CD8-positive, alpha-beta memory T cell (primary cell): Measurements from ENCODE around the gene GLOD5. TPM values are rescaled to one million over a fixed set of nuclear protein-coding genes. Genes with fewer than 3 reads are reported as not detected.
"Not testable (repeated sequence)": the region's sequence is repeated elsewhere in the genome, so short reads cannot be mapped to it uniquely, and the experiment has no call there.

ENCODE experiments used
- CTCF ChIA-PET: fragments of 350-600 bp; sonication (Branson Sonifier 250); formaldehyde crosslinking; loops from one replicate; lab custom pipeline; 2021; ENCODE audit warnings: antibody characterized with exemption; lab: Charles Lee
- POLR2A ChIA-PET: fragments of 350-600 bp; sonication (Branson Sonifier 250); formaldehyde crosslinking; loops from one replicate; lab custom pipeline; 2021; ENCODE audit warnings: antibody characterized with exemption; lab: Charles Lee
- DNase-seq, 5 donors: peaks; one replicate each; pipeline versions ENCODE4 v3.0.0 to v3.0.0-alpha.2; 2020 to 2022; ENCODE audit warnings: mixed read lengths in 1 of 5
- H3K27ac ChIP-seq: one replicate; pipeline ENCODE4 v1.7.0; 2013; ENCODE audit warnings: low read depth, mild to moderate bottlenecking, low read length, moderate library complexity
- H3K27me3 ChIP-seq: 2 replicates; pipeline ENCODE4 v1.7.0; 2013; ENCODE audit warnings: low read length, mild to moderate bottlenecking; ENCODE audit not compliant: insufficient read depth, poor library complexity, severe bottlenecking
- H3K36me3 ChIP-seq: 2 replicates; pipeline ENCODE4 v1.7.0; 2013; ENCODE audit warnings: mild to moderate bottlenecking, low read length, moderate library complexity; ENCODE audit not compliant: insufficient read depth
- H3K4me1 ChIP-seq: 2 replicates; pipeline ENCODE4 v1.7.0; 2013; ENCODE audit warnings: mild to moderate bottlenecking, low read length, moderate library complexity; ENCODE audit not compliant: insufficient read depth
- H3K4me3 ChIP-seq: 2 replicates; pipeline ENCODE4 v1.7.0; 2013; ENCODE audit warnings: mild to moderate bottlenecking, low read length
- H3K9me3 ChIP-seq: 2 replicates; pipeline ENCODE4 v1.7.0; 2013; ENCODE audit warnings: mild to moderate bottlenecking, low read length
- H3K27ac Mint-ChIP-seq, 8 donors: one replicate each; pipeline ENCODE4 v1.8.0; 2020 to 2021; ENCODE audit warnings: mixed read lengths in 8 of 8, mild to moderate bottlenecking in 6 of 8, inconsistent platforms in 3 of 8, moderate library complexity in 3 of 8
- H3K27me3 Mint-ChIP-seq, 2 donors: one replicate each; pipeline ENCODE4 v1.8.0; 2020 to 2021; ENCODE audit warnings: mixed read lengths in 2 of 2, mild to moderate bottlenecking in 1 of 2, moderate library complexity in 1 of 2
- H3K36me3 Mint-ChIP-seq, 3 donors: one replicate each; pipeline ENCODE4 v1.8.0; 2020 to 2021; ENCODE audit warnings: mixed read lengths in 3 of 3, inconsistent platforms in 1 of 3, mild to moderate bottlenecking in 1 of 3
- H3K4me1 Mint-ChIP-seq, 3 donors: one replicate each; pipeline ENCODE4 v1.8.0; 2020 to 2021; ENCODE audit warnings: mixed read lengths in 3 of 3, inconsistent platforms in 1 of 3, mild to moderate bottlenecking in 1 of 3
- H3K4me3 Mint-ChIP-seq, 7 donors: one replicate each; pipeline ENCODE4 v1.8.0; 2020 to 2021; ENCODE audit warnings: mixed read lengths in 7 of 7, mild to moderate bottlenecking in 6 of 7, moderate library complexity in 4 of 7, inconsistent platforms in 2 of 7
- H3K9me3 Mint-ChIP-seq, 5 donors: one replicate each; pipeline ENCODE4 v1.8.0; 2020 to 2022; ENCODE audit warnings: mixed read lengths in 5 of 5, mild to moderate bottlenecking in 3 of 5, moderate library complexity in 2 of 5, inconsistent platforms in 1 of 5
- polyA plus RNA-seq: library from polyadenylated mRNA; unstranded; fragments of 300-500 nt; fragmentation: Illumina TruSeq; gene quantifications from one replicate; pipeline ENCODE4 v1.2.3, GENCODE V29; 2021
- total RNA-seq, 2 experiments: library from RNA; stranded (reverse); gene quantifications; one replicate each; pipeline ENCODE4 v1.2.3, GENCODE V29; 2021

GLOD5 gene
- total and polyA plus RNA-seq, 3 experiments from 2014 or later: not detected

DNA sequence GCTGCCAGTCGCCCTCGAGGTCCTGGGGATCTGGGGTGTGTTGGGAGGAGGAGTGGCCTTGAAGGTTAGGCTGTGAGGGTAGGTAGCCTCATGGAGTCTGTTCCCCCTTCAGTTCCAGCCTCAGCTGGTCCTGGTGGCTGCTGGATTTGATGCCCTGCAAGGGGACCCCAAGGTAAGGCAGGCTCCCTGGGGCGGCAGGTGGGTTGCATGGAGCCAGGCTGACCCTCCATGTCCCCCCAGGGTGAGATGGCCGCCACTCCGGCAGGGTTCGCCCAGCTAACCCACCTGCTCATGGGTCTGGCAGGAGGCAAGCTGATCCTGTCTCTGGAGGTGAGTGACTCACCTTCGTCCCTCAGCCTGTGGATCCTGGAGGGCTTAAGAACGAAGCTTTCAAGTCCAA is 53.2 kb downstream of the GLOD5 start:
- Histone ChIP-seq H3K27me3 (no peaks in the 10 kb centered on the region), H3K27ac (no peak overlapping the region), H3K4me3 (no peak overlapping the region), H3K36me3 (no peaks in the 10 kb centered on the region), H3K4me1 (no peaks in the 10 kb centered on the region), H3K9me3 (no peaks in the 10 kb centered on the region)
- no peak for DNase-seq
- H3K27ac Mint-ChIP-seq: no peak overlapping the region
- no peak overlapping the region for H3K4me3 Mint-ChIP-seq
- peaks cover 0 to 58% (median 4%) of the 10 kb centered on the region in 3 donors for H3K36me3 Mint-ChIP-seq
- H3K4me1 Mint-ChIP-seq: no peaks in the 10 kb centered on the region
- ChIA-PET POLR2A (no interaction called here), CTCF (no interaction called here)
- no peaks in the 10 kb centered on the region for H3K9me3 Mint-ChIP-seq
- H3K27me3 Mint-ChIP-seq: peaks cover 0 to 7% of the 10 kb centered on the region in 2 donors

DNA sequence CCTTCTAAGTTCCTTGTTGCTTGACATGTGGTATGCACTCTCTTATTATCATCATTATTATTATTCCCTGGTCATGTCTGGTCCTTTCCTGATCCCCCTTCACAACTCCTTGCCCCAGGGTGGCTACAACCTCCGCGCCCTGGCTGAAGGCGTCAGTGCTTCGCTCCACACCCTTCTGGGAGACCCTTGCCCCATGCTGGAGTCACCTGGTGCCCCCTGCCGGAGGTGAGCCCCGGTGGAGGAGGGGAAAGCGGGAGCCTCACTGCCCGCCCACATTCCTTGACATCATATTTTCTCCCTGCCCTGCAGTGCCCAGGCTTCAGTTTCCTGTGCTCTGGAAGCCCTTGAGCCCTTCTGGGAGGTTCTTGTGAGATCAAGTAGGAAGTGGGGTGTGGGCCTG is 53.7 kb downstream of the GLOD5 start:
- no peaks in the 10 kb centered on the region for H3K27me3 ChIP-seq
- Mint-ChIP-seq H3K9me3 (no peaks in the 10 kb centered on the region), H3K36me3 (peaks cover 0 to 59% (median 4%) of the 10 kb centered on the region in 3 donors), H3K4me3 (no peak overlapping the region), H3K27ac (no peak overlapping the region), H3K27me3 (peaks cover 0 to 7% of the 10 kb centered on the region in 2 donors), H3K4me1 (no peaks in the 10 kb centered on the region)
- POLR2A ChIA-PET: no interaction called here
- no peak overlapping the region for H3K27ac ChIP-seq
- no peaks in the 10 kb centered on the region for H3K4me1 ChIP-seq
- no peak for DNase-seq
- no peaks in the 10 kb centered on the region for H3K36me3 ChIP-seq
- CTCF ChIA-PET: no interaction called here
- no peak overlapping the region for H3K4me3 ChIP-seq
- no peaks in the 10 kb centered on the region for H3K9me3 ChIP-seq

DNA sequence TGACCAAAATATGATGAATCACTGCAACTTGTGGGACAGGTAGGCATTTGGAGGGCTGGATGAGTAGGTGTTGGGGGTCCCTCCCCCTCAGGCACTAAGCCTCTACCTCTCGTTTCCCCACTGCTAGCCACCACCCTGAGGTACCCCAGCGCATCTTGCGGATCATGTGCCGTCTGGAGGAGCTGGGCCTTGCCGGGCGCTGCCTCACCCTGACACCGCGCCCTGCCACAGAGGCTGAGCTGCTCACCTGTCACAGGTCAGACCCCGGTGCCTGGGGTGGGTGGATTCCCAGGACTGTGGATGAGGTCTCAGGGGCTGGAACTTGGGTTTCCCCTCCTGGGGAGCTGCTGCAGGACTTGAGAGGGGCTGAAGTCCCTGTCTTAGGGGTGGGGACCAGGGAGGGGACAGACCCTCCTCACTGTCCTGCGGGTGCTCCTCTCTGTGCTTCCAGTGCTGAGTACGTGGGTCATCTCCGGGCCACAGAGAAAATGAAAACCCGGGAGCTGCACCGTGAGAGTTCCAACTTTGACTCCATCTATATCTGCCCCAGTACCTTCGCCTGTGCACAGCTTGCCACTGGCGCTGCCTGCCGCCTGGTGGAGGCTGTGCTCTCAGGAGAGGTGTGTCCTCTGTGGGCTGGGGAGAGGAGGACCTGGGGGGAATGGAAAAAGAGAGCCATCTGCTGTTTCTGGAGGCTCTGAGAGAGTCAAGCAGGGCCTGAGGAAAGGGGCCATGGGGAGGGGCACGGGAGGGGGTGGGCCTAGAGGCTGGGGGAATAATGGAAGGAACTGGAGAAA is 54.7 kb downstream of the GLOD5 start:
- no peaks in the 10 kb centered on the region for H3K4me1 Mint-ChIP-seq
- Histone ChIP-seq H3K4me1 (no peaks in the 10 kb centered on the region), H3K36me3 (no peaks in the 10 kb centered on the region), H3K27me3 (no peaks in the 10 kb centered on the region), H3K27ac (no peak overlapping the region), H3K9me3 (no peaks in the 10 kb centered on the region), H3K4me3 (no peak overlapping the region)
- no peaks in the 10 kb centered on the region for H3K9me3 Mint-ChIP-seq
- H3K4me3 Mint-ChIP-seq: no peak overlapping the region
- peak overlapping the region in 1 of 8 donors; percentile 19 for H3K27ac Mint-ChIP-seq
- no peak for DNase-seq
- ChIA-PET CTCF (no interaction called here), POLR2A (interaction anchor here (0.6 kb wide), 1 partner anchor 108 kb away, joined by 5 read pairs; no protein-coding TSS in a partner anchor)
- peaks cover 0 to 7% of the 10 kb centered on the region in 2 donors for H3K27me3 Mint-ChIP-seq
- H3K36me3 Mint-ChIP-seq: peaks cover 0 to 56% (median 4%) of the 10 kb centered on the region in 3 donors

DNA sequence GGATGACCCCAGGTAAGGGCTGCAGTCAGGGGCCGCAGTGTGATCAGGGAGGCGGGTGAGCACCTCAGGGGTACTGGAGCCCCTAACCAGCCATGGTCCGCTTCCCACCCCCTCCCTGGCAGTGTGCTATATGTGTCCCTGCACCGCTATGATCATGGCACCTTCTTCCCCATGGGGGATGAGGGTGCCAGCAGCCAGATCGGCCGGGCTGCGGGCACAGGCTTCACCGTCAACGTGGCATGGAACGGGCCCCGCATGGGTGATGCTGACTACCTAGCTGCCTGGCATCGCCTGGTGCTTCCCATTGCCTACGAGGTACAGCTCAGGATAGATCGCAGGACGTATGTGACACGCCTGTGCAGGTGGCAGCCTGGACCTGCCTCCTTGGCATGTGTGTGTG is 56.6 kb downstream of the GLOD5 start:
- H3K9me3 Mint-ChIP-seq: no peaks in the 10 kb centered on the region
- Histone ChIP-seq H3K4me1 (no peaks in the 10 kb centered on the region), H3K27me3 (no peaks in the 10 kb centered on the region), H3K9me3 (no peaks in the 10 kb centered on the region), H3K36me3 (no peaks in the 10 kb centered on the region), H3K27ac (no peak overlapping the region), H3K4me3 (no peak overlapping the region)
- POLR2A ChIA-PET: no interaction called here
- H3K27ac Mint-ChIP-seq: no peak overlapping the region
- CTCF ChIA-PET: interaction anchor here (1.3 kb wide), 1 partner anchor 7 kb away, joined by 4 read pairs; no protein-coding TSS in a partner anchor
- peaks cover 0 to 4% of the 10 kb centered on the region in 2 donors for H3K27me3 Mint-ChIP-seq
- no peak for DNase-seq
- no peaks in the 10 kb centered on the region for H3K4me1 Mint-ChIP-seq
- peaks cover 3 to 51% (median 4%) of the 10 kb centered on the region in 3 donors for H3K36me3 Mint-ChIP-seq
- no peak overlapping the region for H3K4me3 Mint-ChIP-seq

DNA sequence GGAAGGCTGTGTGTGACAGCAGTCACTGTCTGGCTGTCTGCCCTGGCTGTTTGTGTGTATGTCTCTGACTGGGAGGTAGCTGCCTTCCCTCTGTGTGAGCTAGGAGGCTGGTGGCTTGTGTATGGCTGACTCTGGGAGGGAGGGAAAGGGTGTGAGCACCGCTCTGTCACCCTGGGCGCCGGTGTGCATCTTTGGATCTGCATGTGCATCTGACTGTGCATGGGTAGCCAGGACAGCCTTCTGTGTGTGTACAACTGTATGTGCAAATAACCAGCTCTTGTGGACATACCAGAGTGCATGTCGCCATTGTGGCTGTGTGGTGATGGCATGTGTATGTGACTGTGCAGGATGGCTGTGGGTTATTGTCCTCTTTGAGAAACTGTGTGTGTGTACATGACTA is 57.3 kb downstream of the GLOD5 start:
- CTCF ChIA-PET: no interaction called here
- Mint-ChIP-seq H3K27me3 (peaks cover 0 to 6% of the 10 kb centered on the region in 2 donors), H3K4me3 (no peak overlapping the region), H3K27ac (peak overlapping the region in 1 of 8 donors; percentile 21), H3K4me1 (no peaks in the 10 kb centered on the region), H3K9me3 (no peaks in the 10 kb centered on the region), H3K36me3 (peaks cover 2 to 50% (median 4%) of the 10 kb centered on the region in 3 donors)
- Histone ChIP-seq H3K4me1 (no peaks in the 10 kb centered on the region), H3K4me3 (no peak overlapping the region), H3K36me3 (no peaks in the 10 kb centered on the region), H3K9me3 (no peaks in the 10 kb centered on the region), H3K27me3 (no peaks in the 10 kb centered on the region), H3K27ac (no peak overlapping the region)
- POLR2A ChIA-PET: no interaction called here
- no peak for DNase-seq

DNA sequence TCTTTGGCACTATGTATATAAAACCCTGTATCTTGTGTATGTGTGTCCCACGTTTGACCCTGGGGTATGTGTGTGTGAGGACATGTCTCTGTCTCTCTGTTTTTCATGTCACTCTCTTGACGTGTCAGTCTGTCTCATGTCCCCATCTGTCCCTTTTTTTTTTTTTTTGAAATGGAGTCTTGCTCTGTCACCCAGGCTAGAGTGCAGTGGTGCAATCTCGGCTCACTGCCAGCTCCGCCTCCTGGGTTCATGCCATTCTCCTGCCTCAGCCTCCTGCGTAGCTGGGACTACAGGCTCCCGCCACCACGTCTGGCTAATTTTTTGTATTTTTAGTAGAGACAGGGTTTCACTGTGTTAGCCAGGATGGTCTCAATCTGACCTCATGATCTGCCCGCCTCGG is 57.8 kb downstream of the GLOD5 start:
- H3K27ac ChIP-seq, H3K4me1 Mint-ChIP-seq, H3K27me3 Mint-ChIP-seq, H3K27ac Mint-ChIP-seq, H3K4me3 Mint-ChIP-seq, H3K4me3 ChIP-seq, H3K4me1 ChIP-seq, H3K9me3 ChIP-seq, H3K27me3 ChIP-seq, H3K36me3 ChIP-seq, CTCF ChIA-PET, POLR2A ChIA-PET, DNase-seq, H3K9me3 Mint-ChIP-seq: not testable (repeated sequence)
- H3K36me3 Mint-ChIP-seq: peaks cover under 1 to 47% (median 4%) of the 10 kb centered on the region in 3 donors

DNA sequence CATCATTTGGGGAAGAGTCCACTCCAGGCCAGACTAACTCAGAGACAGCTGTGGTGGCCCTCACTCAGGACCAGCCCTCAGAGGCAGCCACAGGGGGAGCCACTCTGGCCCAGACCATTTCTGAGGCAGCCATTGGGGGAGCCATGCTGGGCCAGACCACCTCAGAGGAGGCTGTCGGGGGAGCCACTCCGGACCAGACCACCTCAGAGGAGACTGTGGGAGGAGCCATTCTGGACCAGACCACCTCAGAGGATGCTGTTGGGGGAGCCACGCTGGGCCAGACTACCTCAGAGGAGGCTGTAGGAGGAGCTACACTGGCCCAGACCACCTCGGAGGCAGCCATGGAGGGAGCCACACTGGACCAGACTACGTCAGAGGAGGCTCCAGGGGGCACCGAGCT is 61.5 kb downstream of the GLOD5 start:
- Histone ChIP-seq H3K36me3 (no peaks in the 10 kb centered on the region), H3K27me3 (no peaks in the 10 kb centered on the region), H3K9me3 (no peaks in the 10 kb centered on the region), H3K27ac (no peak overlapping the region), H3K4me1 (no peaks in the 10 kb centered on the region), H3K4me3 (no peak overlapping the region)
- ChIA-PET POLR2A (no interaction called here), CTCF (no interaction called here)
- Mint-ChIP-seq H3K27ac (no peak overlapping the region), H3K4me3 (no peak overlapping the region), H3K4me1 (peaks cover 0 to 6% (median 6%) of the 10 kb centered on the region in 3 donors), H3K36me3 (peaks cover 3 to 35% (median 8%) of the 10 kb centered on the region in 3 donors), H3K9me3 (no peaks in the 10 kb centered on the region), H3K27me3 (peaks cover 10 to 20% of the 10 kb centered on the region in 2 donors)
- no peak for DNase-seq
